HG02852 (cell line): ENCODE measurements around the gene CELF4.
A peak's percentile ranks its signal among the peaks of the same experiment; 100 is the strongest.

Experiments used
- ATAC-seq: cut with Tn5 transposase; IDR thresholded peaks from one replicate; pipeline ENCODE4 v1.9.1; 2021; ENCODE audit warnings: mild to moderate bottlenecking, moderate library complexity; ENCODE audit not compliant: unreplicated experiment

The CELF4 gene

GRCh38 chr18:37330173-37330572 is 235.4 kb downstream of the CELF4 start:
- ATAC-seq: no peak

DNA sequence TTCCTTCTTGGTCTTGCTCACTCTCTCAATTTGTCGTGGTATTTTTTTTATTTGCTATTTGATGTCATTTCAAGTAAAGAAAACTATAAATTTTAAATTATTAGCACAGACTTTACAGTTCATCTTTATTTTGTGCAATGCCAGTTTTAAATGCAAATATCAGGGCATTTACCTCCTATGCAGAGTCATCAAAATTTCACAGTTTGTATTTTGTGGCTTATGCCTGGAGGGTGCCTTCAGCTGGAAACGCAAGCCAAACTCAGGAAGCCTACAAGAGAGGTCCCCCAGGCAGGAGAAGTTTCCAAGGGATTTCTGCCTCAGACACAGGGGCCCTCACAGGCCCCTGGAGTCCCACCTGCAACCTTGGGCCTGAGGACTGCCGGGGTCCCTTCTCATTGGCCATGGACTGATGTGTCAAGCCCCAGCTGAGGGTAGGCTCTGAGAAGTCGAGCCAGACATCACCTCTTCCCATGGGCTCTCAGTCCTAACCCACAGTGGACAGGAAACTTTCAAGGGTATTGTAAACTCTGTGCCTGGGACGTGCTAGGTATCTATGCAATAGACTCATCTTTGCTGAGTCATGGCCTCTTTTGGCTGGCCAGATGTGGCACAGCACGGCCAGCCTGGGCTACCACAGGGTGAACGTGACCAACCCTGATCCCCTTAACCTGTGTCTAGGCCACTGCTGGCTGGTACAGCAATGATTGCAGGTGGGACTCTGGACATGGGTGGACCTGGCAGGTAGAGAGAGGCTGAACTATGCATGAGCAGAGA is 236.5 kb downstream of the CELF4 start:
- ATAC-seq: no peak

DNA sequence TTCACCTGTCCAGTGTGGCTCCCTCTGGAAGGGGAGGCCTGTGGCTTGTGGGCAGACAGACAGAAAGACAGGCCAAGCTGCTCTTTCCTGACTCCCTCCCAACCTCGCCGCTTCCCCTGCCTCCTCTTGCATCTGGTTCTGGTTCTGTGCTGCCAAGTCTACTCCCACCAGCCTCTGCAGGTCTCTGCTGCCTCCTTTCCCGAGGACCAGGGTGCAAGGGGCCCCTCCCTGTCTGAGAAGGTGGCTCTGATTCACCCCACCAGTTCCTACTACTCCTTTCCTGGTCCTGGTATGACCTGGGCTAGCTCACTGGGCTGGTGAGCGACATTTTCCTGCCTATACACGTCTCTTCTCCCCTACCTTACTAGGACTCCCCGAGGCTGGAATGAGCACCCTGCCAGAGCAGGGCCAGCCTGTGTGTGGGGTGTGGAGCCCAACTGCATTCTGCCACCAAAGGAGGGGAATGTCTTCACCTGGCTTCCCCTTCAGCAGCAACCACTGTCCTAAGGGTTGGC is 238.5 kb downstream of the CELF4 start:
- no peak for ATAC-seq

DNA sequence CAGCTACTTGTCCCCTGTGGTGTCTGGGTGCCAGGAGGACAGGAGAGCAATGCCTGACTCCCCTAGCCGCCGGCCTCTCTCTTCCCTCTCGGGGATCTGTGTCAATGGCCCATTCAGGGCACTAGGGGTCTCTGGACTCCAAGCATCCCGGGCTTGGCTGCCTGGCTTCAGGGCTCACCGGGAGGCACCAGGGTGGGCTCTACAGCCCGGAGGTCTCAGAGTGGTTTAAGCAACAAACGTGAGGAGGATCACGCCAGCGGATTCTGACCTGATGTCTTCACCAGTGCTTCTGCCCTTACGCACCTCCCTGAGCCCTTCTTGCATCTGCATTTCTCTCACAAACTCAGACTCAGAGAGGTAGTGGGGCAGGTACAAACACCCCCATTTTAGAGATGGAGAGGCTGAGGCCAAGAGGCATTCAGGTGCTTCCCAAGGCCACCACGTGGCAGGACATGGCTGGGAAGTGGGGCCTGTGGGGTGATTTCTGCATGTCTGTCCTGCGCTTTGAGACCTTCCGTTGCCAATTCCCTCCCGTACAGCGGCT is 243.0 kb downstream of the CELF4 start:
- peak; percentile 86 for ATAC-seq

DNA sequence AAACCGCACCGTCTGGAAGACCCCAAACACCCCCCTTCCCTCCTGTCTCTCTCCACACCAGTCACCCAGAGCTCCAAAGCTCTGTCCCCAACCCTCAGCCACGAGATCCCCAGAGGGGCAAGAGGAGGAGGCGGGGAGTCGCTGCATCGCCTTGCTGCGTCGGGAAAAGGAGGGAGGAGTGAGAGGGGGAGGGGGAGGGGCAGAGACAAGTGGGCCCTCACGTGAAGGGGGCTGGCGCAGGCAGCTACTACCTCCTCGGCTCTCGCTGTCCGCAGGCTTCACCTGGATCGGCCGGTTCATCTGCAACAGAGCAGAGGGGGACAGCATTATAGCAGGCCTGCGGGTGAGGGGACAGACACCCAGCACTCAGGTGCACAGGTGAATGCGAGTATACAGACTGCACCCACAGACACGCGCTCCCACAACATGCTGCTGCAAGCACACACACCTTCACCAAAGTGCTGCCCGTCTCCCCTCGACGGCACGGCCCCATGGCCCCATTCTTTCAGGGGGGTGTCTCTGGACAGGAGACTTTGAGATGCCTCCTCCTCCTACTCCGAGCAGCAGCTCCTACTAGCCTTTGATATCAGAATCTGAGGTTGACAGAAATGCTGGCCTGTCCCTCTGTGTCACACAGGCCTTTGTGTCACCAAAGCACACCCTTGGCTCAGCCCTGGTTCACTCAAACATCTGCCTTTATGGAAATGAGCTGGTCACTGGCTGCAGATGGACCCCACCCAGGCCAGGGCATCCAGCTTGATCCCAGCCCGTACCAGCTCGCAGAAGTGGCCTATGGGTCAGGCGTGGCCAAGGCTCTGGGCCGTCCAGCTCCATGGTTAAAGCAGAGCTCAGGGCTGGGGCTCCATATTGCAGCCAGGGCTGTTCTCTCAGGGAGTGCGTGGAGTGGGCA is 243.8 kb downstream of the CELF4 start:
- no peak for ATAC-seq

DNA sequence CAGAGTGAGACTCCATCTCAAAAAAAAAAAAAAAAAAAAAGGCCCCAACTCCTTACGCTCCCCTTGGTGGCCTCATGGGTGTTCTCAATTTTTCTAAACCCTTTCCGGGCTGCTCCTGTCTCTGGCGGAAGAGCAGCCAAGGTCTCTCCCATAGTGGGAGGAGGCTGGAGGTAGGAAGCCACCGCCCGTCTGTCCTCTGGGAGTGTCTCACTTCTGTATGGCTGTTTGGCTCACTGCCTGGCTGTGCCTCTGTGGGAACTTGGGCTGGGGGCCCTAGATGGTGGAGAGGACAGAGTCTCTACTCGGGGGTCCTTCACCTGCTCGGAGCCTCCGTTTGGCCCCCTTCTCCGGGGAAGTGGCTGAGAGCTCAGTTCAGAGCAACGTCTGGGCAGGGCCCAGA is 245.3 kb downstream of the CELF4 start:
- no peak for ATAC-seq

DNA sequence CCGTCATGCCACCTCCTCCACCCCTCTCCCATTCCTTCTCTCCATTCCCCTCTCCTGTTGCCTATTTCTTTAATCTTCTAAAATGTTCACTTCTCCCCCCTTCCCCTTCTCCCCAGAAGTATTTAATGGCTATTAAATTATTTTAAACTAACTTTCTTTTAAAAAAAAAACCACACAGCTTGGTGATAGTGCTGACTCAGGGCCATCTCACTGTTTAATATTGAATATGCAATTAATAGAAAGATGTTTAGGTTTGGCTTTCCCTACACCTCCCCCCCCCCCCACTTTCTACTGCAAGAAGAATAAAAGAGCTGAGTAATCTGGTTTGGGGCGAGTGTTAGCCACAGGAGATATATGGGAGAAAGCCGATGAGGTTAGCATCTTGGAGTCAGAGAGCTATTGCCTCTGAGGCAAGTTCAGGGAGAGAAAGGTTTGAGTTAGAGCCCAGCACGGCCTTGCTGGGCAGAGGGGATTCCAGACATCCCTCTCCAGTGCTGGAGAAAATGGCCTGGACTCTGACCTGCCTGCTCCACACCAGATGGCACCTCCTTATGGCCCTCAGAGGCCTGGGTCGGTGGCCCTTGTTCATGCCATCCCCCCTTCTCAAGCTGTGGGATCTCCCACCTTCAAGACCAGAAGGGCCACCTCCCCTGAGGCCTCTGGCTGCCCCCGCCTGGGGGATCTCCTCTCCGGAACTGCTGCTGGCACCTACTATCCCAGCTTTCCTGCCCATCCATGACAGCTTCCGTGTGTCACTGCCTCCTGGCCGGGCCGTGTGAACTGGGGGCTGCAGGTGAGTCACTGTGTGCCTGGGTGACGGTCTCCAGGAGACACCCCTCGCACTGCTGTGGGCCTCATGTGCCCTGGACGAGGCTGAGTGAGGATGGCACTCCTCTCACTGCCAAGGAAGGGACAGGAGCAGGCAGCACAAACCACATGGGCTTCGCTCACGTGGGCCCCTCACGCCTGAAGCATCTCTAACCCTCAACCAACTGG is 246.9 kb downstream of the CELF4 start:
- no peak for ATAC-seq

DNA sequence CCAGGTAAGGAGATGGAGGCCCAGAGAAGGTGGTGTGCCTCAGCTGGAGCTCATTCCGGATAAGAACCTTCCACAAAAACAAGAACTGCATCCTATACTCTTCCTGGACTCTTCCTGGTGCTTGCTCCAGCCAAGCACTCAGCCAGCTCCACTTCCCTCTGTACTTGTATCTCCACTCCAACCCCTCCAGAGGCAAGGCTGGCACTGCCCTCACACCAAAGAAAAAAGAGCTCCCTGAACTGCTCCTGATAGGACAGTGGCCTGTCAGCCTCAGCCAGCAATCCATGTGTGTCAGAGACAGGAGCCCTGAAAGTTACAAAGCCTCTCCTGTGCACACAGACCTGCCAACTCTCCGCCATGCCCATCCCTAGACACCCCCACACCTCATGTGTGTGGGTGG is 248.1 kb downstream of the CELF4 start:
- no peak for ATAC-seq

- ATAC-seq: no peak
Observed at GRCh38 chr18:37316468-37316867, 249.1 kb downstream of the CELF4 start.

GRCh38 chr18:37315935-37316334 is 249.7 kb downstream of the CELF4 start:
- ATAC-seq: no peak

- no peak for ATAC-seq
Observed at GRCh38 chr18:37314534-37314933, 251.1 kb downstream of the CELF4 start.

DNA sequence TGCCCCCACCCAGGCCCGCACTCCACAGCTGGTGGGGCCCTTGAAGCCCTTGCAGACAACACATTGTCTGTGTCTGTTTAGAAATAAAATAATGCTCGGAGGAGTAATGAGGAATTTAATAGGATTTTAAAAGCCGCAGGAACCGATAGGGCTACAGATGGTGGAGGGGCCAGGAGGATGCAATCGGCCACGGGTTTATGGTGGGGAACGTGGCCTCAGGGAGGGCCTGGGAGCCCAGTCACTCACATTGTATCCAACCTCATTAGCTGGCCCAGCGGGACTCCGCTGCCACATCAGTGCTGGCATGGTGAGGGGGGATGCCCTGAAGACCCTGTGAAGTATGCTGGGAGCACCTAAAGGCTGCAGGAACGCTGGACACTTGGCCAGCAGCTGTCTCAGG is 252.0 kb downstream of the CELF4 start:
- ATAC-seq: no peak

DNA sequence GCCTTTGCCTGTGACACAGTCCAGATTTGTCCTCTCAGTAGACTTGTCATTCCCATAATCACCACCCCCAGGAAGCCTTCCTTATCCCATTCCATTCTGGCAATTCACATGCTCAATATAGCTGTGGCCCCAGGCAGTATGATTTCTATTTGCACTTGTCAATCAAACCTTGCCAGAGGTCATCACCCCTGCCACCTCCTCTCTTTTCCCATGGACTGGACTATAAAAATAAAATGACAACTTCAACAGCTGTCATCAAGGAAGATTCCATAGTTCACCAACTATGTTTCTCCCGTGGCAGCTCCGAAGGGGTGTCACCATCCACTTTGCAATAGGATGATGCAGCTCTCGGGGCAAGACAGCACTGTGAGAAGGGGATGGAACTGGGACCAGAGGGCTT is 255.7 kb downstream of the CELF4 start:
- no peak for ATAC-seq

DNA sequence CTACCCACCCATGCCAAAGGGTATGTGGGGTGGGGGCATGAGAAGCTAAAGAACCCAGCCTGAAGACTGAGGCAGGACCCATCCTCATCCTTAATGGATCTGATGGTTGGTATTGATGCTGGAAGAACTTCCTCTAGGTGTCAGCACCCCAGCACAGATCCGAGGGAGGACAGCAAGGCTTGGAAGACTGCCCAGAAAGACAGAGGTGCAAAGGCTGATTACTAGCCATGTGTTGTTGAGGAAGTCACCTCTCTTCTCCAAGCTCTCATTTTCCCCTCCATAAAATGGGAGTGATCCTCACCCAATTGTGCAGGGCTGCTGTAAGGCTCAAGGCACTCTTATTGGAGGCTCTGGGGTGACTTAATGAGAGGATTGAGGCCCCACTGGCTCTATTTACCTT is 256.5 kb downstream of the CELF4 start:
- no peak for ATAC-seq

DNA sequence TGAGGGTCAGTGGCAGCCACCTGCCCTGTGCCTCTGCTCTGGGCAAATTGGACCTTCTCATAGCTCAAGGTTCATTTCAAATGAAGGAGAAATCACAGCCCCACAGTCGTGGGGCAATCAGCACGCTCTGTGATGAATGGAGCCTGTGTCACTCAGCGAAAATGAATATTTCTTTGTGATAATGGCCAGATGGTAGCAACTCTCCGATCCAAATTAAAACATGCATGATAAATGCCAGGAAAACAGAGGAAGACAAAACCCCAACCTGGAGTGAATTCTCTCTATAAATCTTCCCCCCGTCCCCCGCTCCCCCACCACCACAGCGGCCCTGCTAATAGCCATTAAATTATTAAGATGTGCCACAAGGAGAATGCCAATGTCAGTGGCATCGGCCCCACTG is 258.4 kb downstream of the CELF4 start:
- ATAC-seq: no peak

DNA sequence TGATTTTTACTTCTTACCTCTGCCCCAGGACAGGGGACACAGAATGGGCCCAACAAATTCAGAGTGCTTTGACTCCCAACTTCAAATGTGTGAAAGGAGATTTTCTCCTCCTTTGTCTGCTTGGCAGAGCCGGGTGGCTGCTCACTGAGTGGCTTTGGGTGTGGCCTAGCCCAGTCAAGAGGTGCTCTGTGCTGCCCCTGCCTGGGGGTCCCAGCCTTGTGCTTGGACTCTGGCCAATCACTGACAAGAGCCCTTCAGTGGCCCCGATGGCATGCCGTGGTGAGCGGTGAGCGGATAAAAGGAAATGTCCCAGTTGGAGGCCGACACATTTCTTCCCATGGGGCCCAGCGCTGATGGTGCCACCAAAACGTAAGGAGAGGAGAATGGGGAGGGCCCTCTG is 259.2 kb downstream of the CELF4 start:
- ATAC-seq: no peak

DNA sequence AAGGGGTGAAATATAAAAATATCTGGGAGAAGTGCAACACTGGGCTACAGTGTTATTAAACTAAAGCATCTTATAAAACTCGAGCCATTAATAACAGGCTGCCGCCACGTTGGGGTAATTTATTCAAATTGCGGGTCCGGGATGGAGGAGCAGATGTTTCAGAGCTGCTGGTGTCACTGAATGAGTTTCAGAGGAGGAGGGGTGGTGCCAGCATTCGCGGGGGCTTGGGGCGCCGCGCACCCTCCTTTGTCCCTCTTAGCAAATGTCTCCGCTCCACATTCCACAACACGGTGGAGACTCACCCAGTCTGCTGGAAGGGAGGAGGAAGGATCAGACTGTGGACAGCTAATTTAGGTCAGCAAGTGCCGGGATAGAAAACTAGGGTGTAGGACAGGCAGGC is 260.5 kb downstream of the CELF4 start:
- ATAC-seq: no peak

DNA sequence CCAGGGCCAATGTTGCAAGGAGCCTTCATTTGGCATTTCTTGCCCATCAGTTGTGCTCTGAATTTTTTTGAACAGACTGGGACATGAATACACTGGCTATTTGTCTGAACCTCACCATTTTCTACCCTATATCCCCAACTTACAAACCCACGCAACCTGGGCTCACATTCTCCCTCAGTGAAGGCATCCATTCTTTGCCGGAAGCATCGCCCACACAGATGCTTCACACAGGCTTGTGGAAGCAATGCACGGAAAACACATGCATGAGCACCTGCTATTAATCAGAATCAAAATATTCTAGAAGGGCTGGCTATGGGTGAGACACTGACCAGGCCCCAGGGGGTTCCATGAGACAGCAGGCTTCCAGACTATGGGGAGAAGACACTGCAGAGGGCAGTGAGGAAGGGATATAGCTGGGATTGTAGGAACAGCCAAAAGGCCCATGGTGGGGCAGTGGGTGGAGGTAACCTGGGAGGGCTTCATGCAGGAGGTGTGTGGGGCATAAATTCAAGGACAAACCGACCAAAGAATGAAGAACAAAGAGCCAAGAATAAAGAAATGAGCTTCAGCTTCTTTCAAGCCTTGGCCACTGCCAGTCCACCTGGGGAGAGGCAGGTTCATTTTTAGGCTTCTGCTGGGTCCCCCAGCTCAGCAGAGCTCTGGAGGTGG is 261.5 kb downstream of the CELF4 start:
- no peak for ATAC-seq

- ATAC-seq: no peak
Observed at GRCh38 chr18:37303009-37303408, 262.6 kb downstream of the CELF4 start.

DNA sequence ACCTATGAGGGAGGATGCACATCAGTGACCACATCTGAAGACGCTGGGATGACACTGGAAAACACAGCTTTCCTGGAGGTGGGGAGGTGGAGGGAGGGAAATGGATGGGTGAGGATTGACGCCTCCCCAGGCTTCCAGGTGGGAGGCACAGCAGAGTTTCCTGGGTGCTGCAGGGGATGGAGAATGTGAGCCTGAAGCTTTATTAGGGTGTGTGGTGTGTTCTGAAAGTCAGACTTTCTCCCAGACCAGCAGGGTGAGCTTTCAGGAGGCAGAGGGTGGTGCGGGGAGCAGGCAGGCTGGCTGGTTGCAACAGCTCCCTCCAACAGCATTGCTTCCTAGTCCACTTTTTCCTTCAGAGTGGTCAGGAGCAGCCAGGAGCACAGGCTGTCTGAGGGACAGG is 263.1 kb downstream of the CELF4 start:
- ATAC-seq: no peak
